ENCODE results near the gene NFIB.

Gene NFIB

DNA sequence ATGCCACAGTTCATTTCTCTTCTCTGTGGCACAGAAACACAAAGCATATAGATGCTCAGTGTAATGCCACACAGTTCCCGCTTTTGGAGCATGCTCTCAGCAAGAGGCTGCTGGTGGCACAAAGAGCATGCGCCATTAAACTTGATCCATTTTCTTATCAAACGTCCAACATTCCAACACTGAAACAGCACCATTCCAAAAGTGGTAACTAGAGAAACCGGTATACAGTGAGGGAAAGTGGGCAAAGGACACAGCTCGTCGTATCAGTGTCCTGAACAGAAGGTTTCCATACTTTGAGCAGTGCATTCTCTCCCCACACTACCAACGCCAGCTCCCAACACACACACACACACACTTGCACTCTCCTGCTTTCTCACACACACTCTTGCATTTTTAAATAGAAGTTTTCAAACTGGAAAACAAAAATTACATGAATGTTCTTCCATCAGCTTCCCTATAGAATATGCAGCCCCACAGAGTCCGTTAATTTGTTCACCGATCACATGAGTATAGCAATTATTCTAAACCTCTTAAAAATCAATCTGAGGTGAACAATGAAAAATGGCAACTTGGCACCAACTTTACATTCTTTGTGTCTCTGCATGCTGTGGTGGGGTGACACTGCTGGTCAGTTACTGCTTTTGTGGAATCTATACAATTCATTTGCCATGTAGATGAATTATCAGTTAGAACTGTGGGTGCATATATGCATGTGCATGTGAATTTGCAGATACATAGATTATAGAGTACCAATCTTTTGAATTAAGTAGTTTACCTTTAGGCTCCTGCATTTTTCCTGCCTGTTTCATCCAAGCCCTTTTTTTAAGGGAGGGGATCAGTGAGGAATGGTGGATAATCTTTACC is 5.7 kb downstream of the NFIB start:
- no peak overlapping the region for H3K4me3 ChIP-seq (ENCODE audit: low read depth, low read length)

DNA sequence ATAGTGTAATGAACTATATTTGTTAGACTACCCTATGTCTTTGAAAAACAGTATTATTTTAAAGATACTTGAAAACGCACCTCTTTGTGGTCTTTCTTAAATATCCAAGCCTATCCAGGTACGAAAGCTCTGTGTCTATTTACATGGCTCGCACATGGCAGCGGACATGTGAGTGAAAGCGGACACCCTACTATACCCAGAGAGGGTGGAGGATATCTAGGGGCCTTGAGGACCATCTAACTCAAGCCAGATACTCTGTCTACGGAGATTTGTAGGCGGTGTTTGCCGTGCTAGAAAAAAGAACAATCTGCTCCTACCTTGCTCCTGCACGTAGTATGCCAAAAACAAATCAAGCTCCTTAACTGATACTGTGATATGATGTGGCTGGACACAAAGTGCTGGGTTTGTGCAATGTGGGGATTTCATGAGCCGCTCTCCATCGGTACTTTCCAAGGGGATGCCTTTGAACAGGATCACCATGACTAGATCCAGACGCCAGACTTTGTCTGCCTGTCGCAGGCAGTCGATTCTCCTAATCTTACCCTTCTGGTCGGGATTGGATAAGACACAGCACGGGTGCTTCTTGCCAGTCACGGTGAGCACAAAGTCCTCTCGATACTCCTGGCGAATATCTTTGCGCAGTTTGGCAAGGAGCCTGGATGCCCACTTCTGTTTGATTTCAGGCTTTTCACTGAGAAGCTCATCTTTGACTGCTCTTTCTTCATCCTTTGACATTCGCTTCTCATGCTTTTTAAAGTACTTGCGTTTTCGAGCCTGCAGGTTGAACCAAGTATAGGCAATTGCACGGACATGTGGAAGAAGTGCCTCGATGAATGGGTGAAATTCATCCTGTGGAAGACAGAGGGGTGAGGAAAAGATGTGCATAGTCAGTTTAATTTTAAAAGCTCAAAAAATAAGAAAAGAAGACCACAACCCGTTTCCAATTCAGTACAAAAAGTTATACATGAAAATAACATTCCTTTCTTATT is 7.0 kb downstream of the NFIB start:
- H3K4me3 ChIP-seq (ENCODE audit: low read depth, low read length): no peak overlapping the region

DNA sequence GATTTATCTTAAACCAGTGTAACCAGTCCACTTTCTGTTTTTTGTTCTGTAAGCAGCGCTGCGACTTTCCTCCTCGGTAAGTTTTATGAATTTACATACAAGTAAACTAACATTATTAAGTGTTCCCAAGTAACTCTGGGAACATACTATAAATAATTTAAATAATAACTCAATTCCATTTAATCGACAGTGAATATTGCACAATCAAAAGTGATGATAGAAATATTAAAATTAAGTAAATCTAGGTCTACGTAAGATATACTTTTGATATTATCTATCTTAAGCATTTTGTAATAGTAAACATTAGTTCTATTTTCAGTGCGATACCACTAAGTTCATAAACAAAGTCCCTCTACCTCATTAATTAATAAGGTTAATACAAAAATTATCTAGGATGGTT is 7.8 kb downstream of the NFIB start:
- no peak overlapping the region for H3K4me3 ChIP-seq (ENCODE audit: low read depth, low read length)

DNA sequence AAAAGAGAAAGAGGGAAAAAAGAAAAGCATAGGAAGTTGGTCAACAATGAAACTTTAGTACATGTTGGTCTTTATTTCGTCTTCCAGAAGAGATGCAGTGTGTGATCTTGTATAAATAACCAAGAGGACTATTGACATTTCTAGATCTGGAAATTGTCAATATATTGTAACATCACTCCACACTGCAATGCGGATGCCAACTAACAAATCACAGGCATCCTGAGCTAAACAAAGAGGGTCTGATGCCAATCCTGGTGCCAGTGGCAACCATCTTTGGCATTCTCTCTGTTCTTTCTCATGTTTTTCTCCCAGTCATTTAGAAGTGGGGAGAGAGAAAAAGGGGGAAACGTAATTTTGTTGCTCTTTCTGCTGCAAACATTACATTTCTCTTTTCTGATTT is 9.7 kb downstream of the NFIB start:
- H3K4me3 ChIP-seq (ENCODE audit: low read depth, low read length): no peak overlapping the region

DNA sequence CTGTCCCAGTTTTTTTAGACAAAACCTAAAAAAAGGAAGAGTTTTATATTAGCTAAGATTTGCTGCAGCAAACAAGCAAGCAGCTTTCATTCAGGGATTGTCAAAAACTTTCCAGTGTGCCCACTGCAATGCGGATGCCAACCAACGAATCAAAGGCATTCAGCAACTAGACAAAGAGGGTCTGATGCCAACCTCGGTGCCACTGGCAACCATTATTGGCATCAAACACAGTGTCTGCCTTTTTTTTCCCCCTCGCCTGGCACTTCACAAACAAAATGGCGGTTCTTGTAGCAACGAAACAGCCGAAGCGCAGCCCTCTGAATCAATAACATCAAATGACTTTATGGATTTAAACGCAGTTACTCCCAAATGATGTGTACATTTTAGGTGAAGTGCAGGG is 10.4 kb downstream of the NFIB start:
- H3K4me3 ChIP-seq (ENCODE audit: low read depth, low read length): no peak overlapping the region

DNA sequence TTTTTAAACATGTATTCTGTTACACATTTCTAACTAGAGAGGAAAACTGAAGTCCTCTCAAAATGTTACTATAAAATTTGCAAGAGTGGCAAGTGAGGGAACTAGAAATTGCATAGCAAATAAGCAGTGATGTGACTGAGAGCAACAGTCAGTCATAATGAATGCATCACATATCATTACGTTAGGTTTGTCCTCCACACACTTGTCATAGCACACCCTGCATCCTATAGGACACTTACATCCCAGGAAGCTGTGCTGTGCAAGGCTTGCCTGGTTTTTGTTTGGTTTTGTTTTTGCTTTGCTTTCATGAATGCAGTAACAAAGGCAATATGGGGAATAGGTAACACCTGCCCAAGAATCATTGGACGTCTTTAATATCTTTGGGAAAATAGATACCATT is 10.8 kb downstream of the NFIB start:
- no peak overlapping the region for H3K4me3 ChIP-seq (ENCODE audit: low read depth, low read length)

DNA sequence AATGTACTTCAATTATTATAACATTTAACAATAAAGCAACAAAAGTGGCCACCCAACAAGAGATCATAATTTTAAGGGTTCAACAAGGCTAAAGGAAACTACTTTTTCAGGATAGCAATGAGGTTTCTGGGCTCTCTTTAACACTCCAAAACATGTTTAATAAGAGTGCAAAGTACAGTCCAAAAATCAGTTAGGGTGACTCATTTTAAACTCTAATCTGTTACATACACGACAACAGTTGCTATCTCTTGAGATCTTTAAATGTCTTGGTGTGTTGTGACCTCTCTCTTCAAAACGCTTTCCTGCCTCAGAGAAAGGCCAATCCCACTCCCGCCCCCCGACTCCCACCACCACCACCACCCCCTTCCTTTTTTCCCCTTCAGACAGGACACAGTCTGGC is 11.5 kb downstream of the NFIB start:
- no peak overlapping the region for H3K4me3 ChIP-seq (ENCODE audit: low read depth, low read length)

DNA sequence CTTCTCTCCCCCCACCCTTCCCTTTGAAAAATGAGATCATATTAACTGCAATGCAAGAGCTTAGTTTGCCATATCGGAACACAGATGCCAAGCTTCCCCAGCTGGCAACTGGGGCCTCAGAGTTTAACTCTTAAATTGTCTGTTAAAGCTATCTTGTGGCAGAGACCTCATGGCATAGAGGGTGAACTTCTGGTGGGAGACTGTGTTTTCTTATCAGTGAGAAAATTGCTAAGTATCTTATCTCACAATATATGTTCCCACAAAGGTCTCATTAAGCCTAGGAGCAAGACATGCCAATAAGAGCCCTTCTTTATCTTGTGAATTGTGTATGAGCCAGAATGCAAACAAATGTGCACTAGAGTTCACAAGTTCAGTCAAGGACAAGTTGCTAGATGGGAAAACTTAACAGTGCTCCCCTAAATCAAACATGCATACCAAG is 12.3 kb downstream of the NFIB start:
- H3K4me3 ChIP-seq (ENCODE audit: low read depth, low read length): no peak overlapping the region

DNA sequence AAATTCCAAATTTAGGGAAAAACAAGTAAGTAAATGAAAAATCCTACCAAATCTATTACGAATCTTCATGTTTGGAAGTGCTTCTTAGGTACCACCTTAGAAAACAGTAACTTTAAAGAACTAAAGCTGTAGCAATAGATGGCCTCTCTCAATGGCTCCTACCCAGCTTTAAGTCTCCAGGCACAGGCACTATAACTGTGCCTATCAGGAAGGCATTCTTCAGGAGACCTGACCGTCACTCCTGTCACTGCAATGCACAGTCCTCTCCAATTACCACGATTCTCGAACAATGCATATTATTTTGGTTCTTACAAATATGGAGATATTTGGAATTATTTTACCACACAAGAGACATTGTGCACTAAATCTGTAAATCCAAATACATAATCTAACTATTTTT is 12.9 kb downstream of the NFIB start:
- no peak overlapping the region for H3K4me3 ChIP-seq (ENCODE audit: low read depth, low read length)

DNA sequence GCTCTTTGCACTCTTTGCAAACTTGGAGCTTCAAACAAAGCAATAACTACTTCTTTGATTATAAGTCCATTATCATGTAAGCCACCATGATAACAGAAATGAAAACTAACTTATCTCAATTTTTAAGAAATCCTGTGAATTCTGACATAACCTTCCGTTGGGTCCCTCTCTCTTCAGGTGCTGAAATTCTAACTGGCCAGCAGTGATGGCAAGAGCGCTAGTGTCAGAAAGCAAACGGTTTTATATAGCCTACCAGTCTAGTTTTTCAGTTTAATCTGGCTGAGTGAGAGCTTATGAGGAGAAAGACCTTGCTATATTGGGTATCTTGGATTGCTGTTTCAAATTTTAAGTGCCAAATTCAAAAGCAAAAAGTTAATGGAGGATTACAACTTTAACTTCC is 13.4 kb downstream of the NFIB start:
- H3K4me3 ChIP-seq (ENCODE audit: low read depth, low read length): no peak overlapping the region

DNA sequence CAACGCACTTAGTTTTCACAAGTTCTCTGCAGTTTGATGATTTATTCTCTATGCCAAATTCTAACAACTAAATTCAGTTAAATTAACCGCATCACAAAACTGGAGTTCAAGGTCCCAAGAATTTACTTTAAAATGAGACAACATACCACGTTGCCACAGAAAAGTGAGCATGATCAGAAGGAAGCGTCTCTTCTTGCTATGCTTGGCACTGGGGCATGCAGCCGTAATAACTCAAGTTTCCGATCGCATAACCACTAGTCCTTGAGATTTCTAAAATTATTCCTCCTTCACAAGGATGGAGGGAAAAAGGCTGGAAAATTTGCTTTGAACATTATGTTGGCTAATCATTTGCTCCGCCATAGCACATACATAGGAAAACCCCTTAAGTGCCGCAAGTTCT is 13.9 kb downstream of the NFIB start:
- no peak overlapping the region for H3K4me3 ChIP-seq (ENCODE audit: low read depth, low read length)

DNA sequence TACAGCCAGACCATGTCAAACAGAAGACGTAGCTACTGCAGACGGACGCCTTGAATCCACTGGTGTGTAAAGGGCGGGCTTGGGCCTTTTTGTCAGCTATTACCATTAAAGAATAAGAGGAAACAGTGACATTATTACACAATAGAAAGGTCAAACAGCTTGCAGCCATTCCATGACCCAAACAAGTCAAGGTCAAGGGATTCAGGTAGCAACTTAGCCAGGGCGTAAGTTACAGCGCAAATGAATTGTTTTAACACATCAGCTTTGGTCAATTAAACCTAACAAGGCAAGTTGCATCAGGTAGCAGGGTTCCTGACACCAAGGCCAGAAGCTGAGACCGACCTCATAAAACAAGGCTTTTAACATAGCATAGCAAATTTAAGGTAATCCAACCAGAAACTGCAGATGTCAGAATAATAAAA is 15.3 kb downstream of the NFIB start:
- no peak overlapping the region for H3K4me3 ChIP-seq (ENCODE audit: low read depth, low read length)

DNA sequence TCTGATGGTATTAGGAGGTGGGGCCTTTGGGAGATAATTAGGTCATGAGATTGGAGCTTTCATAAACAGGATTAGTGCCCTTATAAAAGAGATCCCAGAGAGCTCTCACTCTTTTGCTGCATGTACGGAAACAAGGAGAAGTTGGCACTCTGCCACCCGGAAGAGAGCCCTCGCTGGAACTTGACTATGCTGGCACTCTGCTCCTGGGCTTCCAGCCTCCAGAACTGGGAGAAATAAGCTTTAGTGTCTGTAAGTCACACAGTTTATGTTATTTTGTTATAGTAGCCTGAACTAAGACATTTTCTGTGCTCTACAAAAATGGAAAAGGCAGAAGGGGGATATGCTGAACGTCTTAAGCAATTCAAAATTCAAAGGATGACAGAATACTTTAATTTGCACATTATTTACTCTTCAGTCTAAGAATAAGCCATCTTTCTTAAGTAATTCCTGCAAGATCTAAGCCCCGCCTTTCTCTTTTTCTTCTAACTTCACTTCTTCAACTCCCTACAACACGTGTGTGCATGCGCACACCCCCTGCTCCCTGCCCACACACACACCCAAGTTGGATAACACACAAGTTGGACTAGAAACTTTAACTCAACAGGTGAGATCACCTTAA is 17.3 kb downstream of the NFIB start:
- H3K4me3 ChIP-seq (ENCODE audit: low read depth, low read length): no peak overlapping the region

DNA sequence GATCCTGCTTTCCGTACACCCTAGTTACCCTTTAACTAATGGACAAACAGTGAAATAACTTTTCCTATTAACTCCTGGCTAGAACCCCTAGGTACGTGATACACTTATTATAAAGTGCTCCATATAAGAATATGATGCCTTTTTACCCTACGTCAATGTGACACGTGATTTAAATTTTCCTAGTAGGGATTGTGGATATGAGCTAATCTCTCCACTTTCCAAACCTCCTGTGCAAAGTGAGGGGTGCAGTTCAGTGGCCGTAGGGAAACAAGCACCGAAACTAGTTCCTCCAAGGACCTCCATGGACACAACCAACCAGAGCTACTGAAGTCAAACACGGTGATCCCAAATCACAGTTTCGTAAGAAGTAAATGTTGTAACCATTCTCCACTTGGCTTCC is 19.3 kb downstream of the NFIB start:
- H3K4me3 ChIP-seq (ENCODE audit: low read depth, low read length): no peak overlapping the region

DNA sequence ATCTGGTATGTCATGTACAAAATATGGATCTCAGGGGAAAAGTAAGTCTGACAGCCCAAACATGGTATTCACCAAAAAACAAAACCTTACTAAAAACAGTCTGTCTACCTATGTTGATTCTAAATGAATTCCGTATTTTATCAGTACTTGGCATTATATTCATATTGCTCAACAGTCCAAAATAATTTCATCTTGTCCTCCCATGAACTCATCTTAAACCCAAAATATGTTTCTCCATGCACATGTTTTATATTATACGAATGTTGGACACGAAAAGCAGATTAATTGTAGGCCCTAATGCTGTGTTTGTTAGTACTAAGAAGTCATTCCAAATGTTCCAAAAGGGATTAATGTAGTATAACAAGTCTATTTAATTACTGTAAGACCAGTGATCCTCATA is 20.1 kb downstream of the NFIB start:
- no peak overlapping the region for H3K4me3 ChIP-seq (ENCODE audit: low read depth, low read length)

DNA sequence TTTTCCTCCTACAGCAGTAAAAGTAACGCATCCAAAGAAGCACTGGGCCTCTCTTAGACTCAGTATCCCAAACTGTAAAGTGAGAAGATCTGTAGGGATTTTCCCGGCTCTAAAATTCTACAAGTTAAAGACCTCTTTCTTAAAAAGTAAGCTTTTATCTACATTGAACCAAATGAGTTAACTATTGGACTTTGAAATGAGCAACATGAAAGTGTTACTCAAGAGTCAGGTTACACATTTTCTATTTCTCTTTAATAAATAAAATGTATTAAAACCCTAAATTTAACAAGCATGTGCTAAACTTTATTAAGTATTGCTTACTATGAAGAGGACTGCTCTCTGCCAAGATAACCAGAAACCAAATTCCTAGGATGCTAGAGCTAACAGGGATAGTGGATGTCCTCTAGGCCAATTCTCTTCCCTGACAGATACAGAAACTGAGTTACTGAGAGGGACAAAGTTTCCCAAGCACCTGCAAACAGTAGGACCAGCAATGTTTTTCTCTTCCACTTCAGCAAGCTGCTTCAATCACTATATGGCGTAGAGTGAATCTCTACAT is 21.7 kb downstream of the NFIB start:
- no peak overlapping the region for H3K4me3 ChIP-seq (ENCODE audit: low read depth, low read length)

DNA sequence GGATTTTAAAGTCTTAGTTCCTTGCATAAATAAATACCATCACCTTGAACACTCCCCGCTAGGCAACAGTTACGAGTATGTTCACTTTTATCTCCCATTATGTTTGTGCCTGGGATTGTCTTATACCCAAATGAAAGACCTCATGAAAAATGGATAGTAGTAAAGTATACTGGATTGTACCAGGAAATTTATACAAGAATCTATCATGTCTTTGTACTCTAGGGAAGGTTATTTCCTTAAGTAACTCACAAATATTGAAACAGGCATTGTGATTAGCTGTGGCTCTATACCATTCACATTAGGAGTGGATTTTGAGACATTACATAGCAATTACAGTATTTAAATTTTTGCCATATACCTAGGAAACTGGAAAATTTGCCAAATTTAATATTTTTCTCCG is 24.0 kb downstream of the NFIB start:
- no peak overlapping the region for H3K4me3 ChIP-seq (ENCODE audit: low read depth, low read length)

DNA sequence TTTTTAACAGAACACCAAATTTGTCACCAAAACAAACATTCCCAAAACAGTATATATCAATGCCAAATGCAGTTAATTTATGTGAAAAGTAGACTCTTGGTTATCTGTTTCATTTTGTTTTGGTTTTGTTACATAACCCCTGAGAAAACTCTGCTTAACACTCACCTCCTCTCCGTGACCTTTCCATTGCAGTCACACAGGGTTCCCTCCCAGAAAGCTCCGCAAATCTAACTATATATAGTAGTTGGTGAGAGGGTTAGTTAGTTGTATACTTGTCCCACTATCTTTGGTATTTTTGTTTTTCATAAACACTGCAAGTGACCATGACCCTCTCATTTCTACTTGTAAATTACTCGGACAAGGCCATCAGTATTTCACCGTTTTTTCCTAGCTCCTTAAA is 25.5 kb downstream of the NFIB start:
- no peak overlapping the region for H3K4me3 ChIP-seq (ENCODE audit: low read depth, low read length)

DNA sequence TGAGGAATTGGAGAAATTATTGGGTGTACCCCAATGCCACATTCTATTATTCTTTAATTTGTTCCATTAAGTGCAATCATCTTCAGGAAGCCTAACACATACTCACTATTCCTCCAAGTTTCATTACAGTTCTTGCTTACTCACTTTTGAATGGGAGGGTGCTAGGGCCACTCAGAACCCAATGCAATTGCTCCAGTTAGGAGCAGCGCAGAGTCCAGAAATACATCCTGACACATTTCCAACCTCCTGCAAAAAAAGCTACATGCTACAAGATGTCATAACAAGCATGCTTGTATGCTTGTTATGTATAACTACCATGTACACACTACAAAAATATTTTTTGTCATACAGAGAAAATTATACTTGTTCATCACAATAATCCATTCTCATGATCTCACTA is 27.8 kb downstream of the NFIB start:
- H3K4me3 ChIP-seq (ENCODE audit: low read depth, low read length): no peak overlapping the region

DNA sequence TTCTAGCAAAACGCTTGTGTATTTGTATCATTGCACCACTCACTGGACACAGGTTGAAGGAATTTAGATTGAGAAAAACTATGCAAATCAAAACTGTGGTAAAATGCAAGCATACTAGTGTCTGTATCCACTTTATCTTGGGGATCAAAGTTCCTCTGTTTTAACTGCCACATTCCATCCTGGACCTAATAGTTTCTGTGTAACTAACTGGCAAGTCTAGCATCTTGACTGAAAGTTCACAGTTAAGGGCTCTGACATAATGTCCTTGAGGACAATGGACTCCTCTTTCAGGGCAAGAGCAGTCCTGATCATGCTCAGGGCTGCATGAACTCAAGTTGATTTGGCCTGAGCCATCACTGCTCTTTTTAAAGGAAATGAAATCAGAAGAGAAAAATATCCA is 30.7 kb downstream of the NFIB start:
- H3K4me3 ChIP-seq (ENCODE audit: low read depth, low read length): no peak overlapping the region

DNA sequence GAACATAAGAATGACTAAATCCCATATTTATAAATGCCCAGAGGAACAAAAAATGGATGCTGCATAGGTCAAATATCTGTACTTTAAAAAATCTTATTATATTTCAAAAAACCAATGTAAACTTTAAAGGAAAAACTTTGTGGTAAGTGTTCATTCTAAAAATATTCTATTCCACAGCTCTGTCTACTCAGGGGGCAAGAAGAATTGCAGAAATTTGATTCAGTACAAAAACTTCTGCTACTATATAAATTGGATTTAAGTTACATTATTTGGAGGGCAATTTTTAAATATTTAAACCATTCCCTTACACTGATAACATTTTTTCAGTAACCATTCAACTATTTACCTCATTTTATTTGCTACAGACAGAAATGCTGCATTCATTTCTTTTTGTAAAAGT is 32.1 kb downstream of the NFIB start:
- no peak overlapping the region for H3K4me3 ChIP-seq (ENCODE audit: low read depth, low read length)
